HL-60 (cell line): Measurements from ENCODE around the gene NPR1.
A peak's percentile ranks its signal among the peaks of the same experiment; 100 is the strongest.

ENCODE experiments used
- DNase-seq, 2 experiments: peaks; one replicate each; pipeline ENCODE4 v3.0.0-alpha.2; 2010 to 2020; ENCODE audit warnings: low read depth in 1 of 2, low spot score in 1 of 2
- H3K27ac ChIP-seq: fragments of 250-450 bp; sonication (Bioruptor Pico); replicated peaks from 2 replicates; pipeline ENCODE4 v1.5.1; 2020; ENCODE audit warnings: mild to moderate bottlenecking, moderate library complexity
- H3K27me3 ChIP-seq: fragments of 250-450 bp; sonication (Bioruptor Pico); 2 replicates; pipeline ENCODE4 v1.5.1; 2021; ENCODE audit warnings: mild to moderate bottlenecking, moderate library complexity; ENCODE audit not compliant: insufficient read depth, poor library complexity, severe bottlenecking
- H3K4me3 ChIP-seq: replicated peaks from 2 replicates; pipeline ENCODE4 v1.5.1; 2011; ENCODE audit warnings: mild to moderate bottlenecking, control low read depth, low read length; ENCODE audit not compliant: insufficient read depth
- CTCF ChIP-seq: IDR thresholded peaks from one replicate; pipeline ENCODE4 v1.5.1; 2011; ENCODE audit warnings: low read length, control low read depth, inconsistent platforms; ENCODE audit not compliant: insufficient read depth
- GABPA ChIP-seq: IDR thresholded peaks from 2 replicates; pipeline ENCODE4 v1.6.1; 2012; ENCODE audit warnings: low read depth
- POLR2AphosphoS5 ChIP-seq: IDR thresholded peaks from 2 replicates; pipeline ENCODE4 v1.6.1; 2012; ENCODE audit warnings: low read depth
- REST ChIP-seq: IDR thresholded peaks from 2 replicates; pipeline ENCODE4 v1.6.1; 2012; ENCODE audit warnings: low read depth; ENCODE audit not compliant: insufficient replicate concordance
- SPI1 ChIP-seq: IDR thresholded peaks from 2 replicates; pipeline ENCODE4 v1.6.1; 2012; ENCODE audit warnings: low read depth, mild to moderate bottlenecking, borderline replicate concordance

NPR1 gene

GRCh38 chr1:153630384-153630783, 48.1 kb upstream of the NPR1 start:
- no peak for TF ChIP-seq CTCF
- DNase-seq, result no peak
- Histone ChIP-seq H3K27me3 (no peaks in the 10 kb centered on the region), H3K27ac (no peak overlapping the region), H3K4me3 (no peak overlapping the region)

GRCh38 chr1:153631047-153632022, 47.2 kb upstream of the NPR1 start:
- TF ChIP-seq CTCF, result no peak
- no peak for TF ChIP-seq POLR2AphosphoS5
- no peak for TF ChIP-seq GABPA
- no peak for TF ChIP-seq SPI1
- TF ChIP-seq REST, result no peak
- no peak for DNase-seq
- Histone ChIP-seq H3K27me3 (no peaks in the 10 kb centered on the region), H3K27ac (no peak overlapping the region), H3K4me3 (no peak overlapping the region)

GRCh38 chr1:153633161-153633753, 45.2 kb upstream of the NPR1 start:
- H3K4me3 ChIP-seq, result peak overlapping the region; percentile 16
- no peaks in the 10 kb centered on the region for H3K27me3 ChIP-seq
- no peak overlapping the region for H3K27ac ChIP-seq
- TF ChIP-seq SPI1 (no peak), CTCF (no peak), POLR2AphosphoS5 (no peak), REST (no peak), GABPA (no peak)
- DNase-seq, result no peak
